ENCODE measurements around the gene LRRC9.

Gene LRRC9

DNA sequence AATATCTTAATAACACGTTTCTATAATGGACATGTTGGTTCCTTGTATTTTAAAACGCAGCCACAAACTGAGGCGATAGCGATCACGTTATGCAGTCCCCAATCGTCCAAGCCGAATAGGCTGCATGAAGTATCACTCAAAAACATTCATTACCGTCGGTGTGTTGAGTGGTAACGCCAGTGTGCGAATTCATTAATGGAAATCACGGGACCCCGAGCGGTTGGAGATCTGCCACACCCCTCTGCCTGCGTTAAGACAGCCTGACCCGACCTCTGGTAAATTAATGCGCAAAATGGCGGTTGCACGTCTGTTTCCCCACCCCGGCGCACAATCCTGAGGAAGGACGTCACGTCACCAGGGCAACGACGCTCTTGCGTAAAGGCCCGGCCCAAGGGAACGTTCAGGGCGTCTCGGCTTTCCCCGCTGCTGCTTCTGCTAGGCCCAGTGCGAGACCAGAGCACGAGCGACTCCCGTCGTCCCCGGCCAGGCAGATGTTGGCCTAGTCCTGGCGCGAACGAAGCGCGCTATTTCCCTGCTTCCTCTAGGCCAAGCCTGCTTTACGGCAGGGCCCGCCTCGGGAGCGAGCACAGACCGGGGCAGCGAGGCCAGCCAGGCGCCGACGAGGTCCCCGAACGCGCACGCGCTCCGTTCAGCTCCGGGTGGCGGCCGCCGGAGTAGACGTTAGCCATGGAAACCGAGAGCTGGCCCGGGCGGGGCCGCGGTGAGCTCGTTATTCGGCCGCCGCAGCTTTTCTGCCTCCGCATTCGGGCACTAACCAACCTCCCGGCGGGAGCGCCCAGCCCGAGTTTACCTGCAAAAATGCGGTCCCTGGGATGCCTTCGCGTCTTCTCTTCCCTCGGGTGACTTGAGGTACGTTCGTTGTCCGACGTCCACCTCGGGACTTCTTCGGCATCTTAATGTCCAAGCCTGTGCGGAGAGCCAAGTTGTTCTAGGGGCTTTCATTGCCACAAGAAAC, 171.9 kb downstream of the LRRC9 start, which contains the start of gene PCNX4:
Gene PCNX4, plus strand, starts transcription at position 374 of the 976 bp plus-strand sequence. CDS start 15,716 bp downstream, outside the sequence.
- peak; percentile 94 for TF ChIP-seq ZFX (IDR thresholded peaks at IDR 0.05)
- TF ChIP-seq, protein P1, sequence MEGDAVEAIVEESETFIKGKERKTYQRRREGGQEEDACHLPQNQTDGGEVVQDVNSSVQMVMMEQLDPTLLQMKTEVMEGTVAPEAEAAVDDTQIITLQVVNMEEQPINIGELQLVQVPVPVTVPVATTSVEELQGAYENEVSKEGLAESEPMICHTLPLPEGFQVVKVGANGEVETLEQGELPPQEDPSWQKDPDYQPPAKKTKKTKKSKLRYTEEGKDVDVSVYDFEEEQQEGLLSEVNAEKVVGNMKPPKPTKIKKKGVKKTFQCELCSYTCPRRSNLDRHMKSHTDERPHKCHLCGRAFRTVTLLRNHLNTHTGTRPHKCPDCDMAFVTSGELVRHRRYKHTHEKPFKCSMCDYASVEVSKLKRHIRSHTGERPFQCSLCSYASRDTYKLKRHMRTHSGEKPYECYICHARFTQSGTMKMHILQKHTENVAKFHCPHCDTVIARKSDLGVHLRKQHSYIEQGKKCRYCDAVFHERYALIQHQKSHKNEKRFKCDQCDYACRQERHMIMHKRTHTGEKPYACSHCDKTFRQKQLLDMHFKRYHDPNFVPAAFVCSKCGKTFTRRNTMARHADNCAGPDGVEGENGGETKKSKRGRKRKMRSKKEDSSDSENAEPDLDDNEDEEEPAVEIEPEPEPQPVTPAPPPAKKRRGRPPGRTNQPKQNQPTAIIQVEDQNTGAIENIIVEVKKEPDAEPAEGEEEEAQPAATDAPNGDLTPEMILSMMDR (conservative IDR thresholded peaks at IDR 0.05): no peak
- H3K27ac ChIP-seq: peak within 1 kb of the TSS; percentile 92

DNA sequence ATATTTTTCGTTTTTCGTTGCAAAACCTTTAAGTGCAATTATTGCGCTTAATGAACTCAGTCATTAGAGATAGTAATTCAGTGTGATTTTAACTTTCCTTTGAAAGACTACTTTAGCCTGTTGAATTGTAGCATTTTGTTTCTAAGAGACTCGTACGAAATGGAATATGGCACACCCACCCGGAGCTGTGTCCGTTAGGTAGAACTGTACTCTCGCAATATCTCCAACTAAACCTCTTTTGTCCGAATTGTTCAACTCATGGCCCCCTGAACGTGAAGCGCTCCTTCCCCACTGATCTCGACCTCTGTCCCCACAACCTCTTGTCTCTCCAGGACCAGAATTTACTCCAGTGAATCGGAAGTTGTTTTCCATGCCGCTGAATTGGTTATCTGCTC, 172.6 kb downstream of the LRRC9 start:
- TF ChIP-seq ZFX (IDR thresholded peaks at IDR 0.05): no peak
- TF ChIP-seq, protein P1 (conservative IDR thresholded peaks at IDR 0.05): no peak
- H3K27ac ChIP-seq: peak overlapping the region; percentile 92

DNA sequence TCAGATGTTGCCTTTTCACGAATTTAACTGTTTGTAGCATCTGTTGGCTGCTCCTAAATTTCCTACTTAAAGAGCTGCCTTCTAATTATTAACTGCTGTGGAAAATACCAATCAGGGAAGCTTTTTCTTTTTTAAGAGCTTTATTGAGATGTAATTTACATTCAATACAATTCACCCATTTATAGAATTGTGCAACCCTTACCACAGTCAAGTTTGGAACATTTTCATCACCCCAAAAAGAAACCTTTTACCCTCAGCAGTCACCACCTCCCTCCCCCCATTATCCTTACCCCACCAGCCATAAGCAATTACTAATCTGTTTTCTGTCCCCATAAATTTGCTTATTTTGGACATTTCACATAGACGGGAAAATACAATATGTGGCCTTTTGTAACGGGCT, 173.1 kb downstream of the LRRC9 start:
- TF ChIP-seq ZFX (IDR thresholded peaks at IDR 0.05): no peak
- TF ChIP-seq, protein P1 (conservative IDR thresholded peaks at IDR 0.05): no peak
- H3K27ac ChIP-seq: peak overlapping the region; percentile 92; the same call in 1 of the 2 replicates

DNA sequence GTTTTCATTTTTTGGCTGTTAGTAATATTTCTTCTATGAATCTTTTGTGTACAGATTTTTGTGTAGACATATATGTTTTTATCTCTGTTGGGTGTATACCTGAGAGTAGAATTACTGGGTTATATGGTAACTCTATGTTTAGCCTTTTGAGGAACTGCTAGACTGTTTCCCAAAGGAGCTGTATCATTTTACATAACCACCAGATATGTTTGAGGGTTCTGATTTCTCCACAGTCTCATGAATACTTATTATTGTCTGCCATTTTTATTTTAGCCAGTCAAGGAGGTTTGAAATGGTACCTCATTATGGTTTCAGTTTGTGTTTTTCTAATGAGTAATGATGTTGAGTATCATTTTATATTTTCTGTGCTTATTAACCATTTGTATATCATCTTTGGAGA, 173.7 kb downstream of the LRRC9 start:
- no peak for TF ChIP-seq ZFX (IDR thresholded peaks at IDR 0.05)
- TF ChIP-seq, protein P1 (conservative IDR thresholded peaks at IDR 0.05): no peak
- H3K27ac ChIP-seq: no peak overlapping the region

DNA sequence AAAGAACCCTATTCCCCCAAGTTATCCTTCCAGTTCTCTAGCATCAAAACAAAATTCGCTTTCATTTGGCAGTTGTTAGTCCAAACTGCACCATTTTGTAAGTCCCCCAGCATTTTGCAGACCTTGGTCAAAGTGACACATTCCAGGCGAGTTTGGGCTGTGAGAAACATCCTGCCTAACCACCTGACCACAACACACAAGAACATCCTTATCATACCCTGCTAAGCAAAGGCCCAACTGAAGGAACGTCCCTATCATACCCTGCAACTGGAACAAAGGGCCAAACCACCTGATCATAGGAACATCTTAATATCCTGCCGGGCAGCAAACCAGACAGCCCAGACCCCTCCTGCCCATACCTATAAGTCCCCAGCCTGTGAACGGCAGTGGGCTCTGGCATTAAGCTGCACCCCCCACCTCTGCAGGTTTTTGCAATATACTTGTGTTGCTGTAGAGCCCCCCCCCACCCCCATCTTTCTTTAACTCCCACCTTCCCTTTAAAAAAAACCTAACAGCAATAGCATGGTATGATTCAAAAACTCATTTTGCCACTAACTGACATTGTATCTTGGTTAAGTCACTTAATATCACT, 174.5 kb downstream of the LRRC9 start:
- TF ChIP-seq, protein P1 (conservative IDR thresholded peaks at IDR 0.05): no peak
- no peak for TF ChIP-seq ZFX (IDR thresholded peaks at IDR 0.05)
- no peak overlapping the region for H3K27ac ChIP-seq

DNA sequence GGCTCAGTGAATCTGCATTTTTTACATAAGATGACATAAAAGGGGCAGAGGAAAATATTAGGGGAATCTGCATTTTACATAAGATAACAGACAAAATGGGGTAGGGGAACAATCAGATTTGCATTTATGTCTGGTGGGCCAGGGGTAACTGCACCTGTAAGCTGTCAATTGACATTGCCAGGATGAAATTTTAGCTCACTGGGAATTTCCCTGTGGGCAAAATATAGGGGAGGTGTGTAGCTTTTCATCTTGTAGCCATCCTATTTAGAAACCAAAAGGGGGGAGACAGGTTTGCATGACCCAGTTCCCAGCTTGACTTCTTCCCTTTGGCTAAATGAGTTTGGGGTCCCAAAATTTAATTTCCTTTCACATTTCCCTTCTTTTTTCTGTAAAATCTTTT, 175.3 kb downstream of the LRRC9 start:
- H3K27ac ChIP-seq: no peak overlapping the region
- TF ChIP-seq, protein P1 (conservative IDR thresholded peaks at IDR 0.05): no peak
- no peak for TF ChIP-seq ZFX (IDR thresholded peaks at IDR 0.05)
